HepG2 (cell line): ENCODE results near the gene PPP2R5D. TPM values are rescaled to one million over a fixed set of nuclear protein-coding genes. Genes with fewer than 3 reads are reported as not detected.

Experiments
- AGO2 ChIP-seq: fragments of 200-400 bp; formaldehyde crosslinking; optimal IDR thresholded peaks from 2 replicates; pipeline ENCODE3; 2017; ENCODE audit warnings: mild to moderate bottlenecking, low read depth, low read length, moderate library complexity
- DMAP1 ChIP-seq: IDR thresholded peaks from 2 replicates; pipeline ENCODE4 v1.6.1; 2016
- GABPB1 ChIP-seq: IDR thresholded peaks from 2 replicates; pipeline ENCODE4 v1.6.1; 2016; ENCODE audit warnings: mild to moderate bottlenecking, missing genetic modification reagents, moderate library complexity, missing compliant biosample characterization
- GTF3A ChIP-seq: sonication (generic); formaldehyde crosslinking; conservative IDR thresholded peaks from 2 replicates; pipeline ENCODE4 v1.4.0; 2020; ENCODE audit warnings: mild to moderate bottlenecking, missing genetic modification reagents
- HDAC2 ChIP-seq: sonication (generic); formaldehyde crosslinking; IDR thresholded peaks from 2 replicates; pipeline ENCODE4 v1.4.0; 2020; ENCODE audit warnings: missing genetic modification reagents
- HNF4A ChIP-seq: sonication (generic); formaldehyde crosslinking; IDR thresholded peaks from 2 replicates; pipeline ENCODE4 v1.4.0; 2020; ENCODE audit warnings: missing genetic modification reagents
- IKZF1 ChIP-seq: fragments of 450-650 bp; IDR thresholded peaks from 2 replicates; pipeline ENCODE4 v1.7.1; 2016
- MAFF ChIP-seq: IDR thresholded peaks from 2 replicates; pipeline ENCODE4 v1.6.1; 2011; ENCODE audit warnings: low read depth, low read length, improper control_type of control experiment
- MED8 ChIP-seq: sonication (generic); formaldehyde crosslinking; IDR thresholded peaks from 2 replicates; pipeline ENCODE4 v1.8.1; 2023; ENCODE audit warnings: mild to moderate bottlenecking, missing genetic modification reagents; ENCODE audit not compliant: insufficient replicate concordance
- MTA1 ChIP-seq: sonication (generic); formaldehyde crosslinking; IDR thresholded peaks from 2 replicates; pipeline ENCODE4 v1.4.0; 2020; ENCODE audit warnings: missing genetic modification reagents, mild to moderate bottlenecking, borderline replicate concordance
- NFYB ChIP-seq: sonication (generic); formaldehyde crosslinking; IDR thresholded peaks from 2 replicates; pipeline ENCODE4 v1.4.0; 2020; ENCODE audit warnings: missing genetic modification reagents
- SAP130 ChIP-seq: IDR thresholded peaks from 2 replicates; pipeline ENCODE4 v1.6.1; 2016; ENCODE audit warnings: low read depth
- SIX1 ChIP-seq: sonication (generic); formaldehyde crosslinking; IDR thresholded peaks from 2 replicates; pipeline ENCODE4 v1.4.0; 2020; ENCODE audit warnings: missing genetic modification reagents, borderline replicate concordance
- TEAD3 ChIP-seq: optimal IDR thresholded peaks from 2 replicates; pipeline ENCODE3; 2016; ENCODE audit warnings: borderline replicate concordance
- ZFX ChIP-seq: sonication (generic); formaldehyde crosslinking; IDR thresholded peaks from 2 replicates; pipeline ENCODE4 v1.4.0; 2020; ENCODE audit warnings: mild to moderate bottlenecking, low read depth, missing genetic modification reagents, moderate library complexity
- ZZZ3 ChIP-seq: sonication (generic); formaldehyde crosslinking; IDR thresholded peaks from 2 replicates; pipeline ENCODE4 v1.4.0; 2020; ENCODE audit warnings: missing genetic modification reagents, mild to moderate bottlenecking, borderline replicate concordance
- polyA plus RNA-seq, 8 experiments: library from polyadenylated mRNA; depleted of rRNA in 3 of 8; stranded (reverse) in 7 of 8; unstranded in 1 of 8; fragments of >200 nt; fragmentation: Illumina TruSeq in 4 of 8; extraction: Trizol in 4 of 8; gene quantifications; 2 replicates each; pipeline versions ENCODE4 v1.2.1 to v1.2.3, GENCODE V29; 2011 to 2016; ENCODE audit warnings: low read depth in 4 of 8, missing spikeins in 1 of 8, mixed read lengths in 1 of 8; ENCODE audit not compliant: insufficient read depth in 1 of 8
- total RNA-seq, 5 experiments: library from RNA; depleted of rRNA; stranded (reverse); fragments of >200 nt; fragmentation: Illumina TruSeq; extraction: Trizol; gene quantifications; 2 replicates each; pipeline ENCODE4 v1.2.3, GENCODE V29; 2016; ENCODE audit warnings: low read depth in 1 of 5
- TF ChIP-seq, protein P1 (sequence below): sonication (generic); formaldehyde crosslinking; conservative IDR thresholded peaks from 2 replicates; pipeline ENCODE4 v1.4.0; 2020; ENCODE audit warnings: mild to moderate bottlenecking, missing genetic modification reagents, moderate library complexity
- TF ChIP-seq, protein P2 (sequence below): sonication (generic); formaldehyde crosslinking; IDR thresholded peaks from 2 replicates; pipeline ENCODE4 v1.5.0; 2020; ENCODE audit warnings: mild to moderate bottlenecking, missing genetic modification reagents, borderline replicate concordance
- TF ChIP-seq, protein P3 (sequence below): sonication (generic); formaldehyde crosslinking; IDR thresholded peaks from 2 replicates; pipeline ENCODE4 v1.4.0; 2020; ENCODE audit warnings: missing genetic modification reagents
- TF ChIP-seq, protein P4 (sequence below): sonication (generic); formaldehyde crosslinking; IDR thresholded peaks from 2 replicates; pipeline ENCODE4 v1.8.1; 2023; ENCODE audit warnings: mild to moderate bottlenecking, inconsistent platforms, moderate library complexity, missing genetic modification reagents, borderline replicate concordance

PPP2R5D gene
- total and polyA plus RNA-seq, 2 of the 13 experiments (the other 11 are each of a cell fraction or from before 2014, with no cell fraction given) = 53.7 to 60.4 TPM

DNA sequence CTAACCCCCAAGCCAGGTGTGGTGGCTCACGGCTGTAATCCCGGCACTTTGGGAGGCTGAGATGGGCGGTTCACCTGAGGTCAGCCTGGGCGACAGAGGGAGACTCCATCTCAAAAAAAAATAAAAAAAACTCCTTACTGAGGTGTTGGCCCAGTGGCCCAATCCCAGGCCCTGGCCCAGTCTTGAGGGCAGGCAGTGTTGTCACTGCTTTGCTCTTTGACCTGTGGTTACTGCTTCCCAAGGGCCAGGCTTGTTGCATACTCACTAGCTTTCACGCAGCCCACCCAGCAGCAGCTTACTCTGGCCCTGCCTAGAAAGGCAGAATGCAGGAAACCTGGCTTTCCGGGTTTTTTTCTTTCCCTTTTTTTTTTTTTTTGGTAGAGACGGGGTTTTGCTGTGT is 41.9 kb upstream of the PPP2R5D start (continued):
- TF ChIP-seq, protein P1, sequence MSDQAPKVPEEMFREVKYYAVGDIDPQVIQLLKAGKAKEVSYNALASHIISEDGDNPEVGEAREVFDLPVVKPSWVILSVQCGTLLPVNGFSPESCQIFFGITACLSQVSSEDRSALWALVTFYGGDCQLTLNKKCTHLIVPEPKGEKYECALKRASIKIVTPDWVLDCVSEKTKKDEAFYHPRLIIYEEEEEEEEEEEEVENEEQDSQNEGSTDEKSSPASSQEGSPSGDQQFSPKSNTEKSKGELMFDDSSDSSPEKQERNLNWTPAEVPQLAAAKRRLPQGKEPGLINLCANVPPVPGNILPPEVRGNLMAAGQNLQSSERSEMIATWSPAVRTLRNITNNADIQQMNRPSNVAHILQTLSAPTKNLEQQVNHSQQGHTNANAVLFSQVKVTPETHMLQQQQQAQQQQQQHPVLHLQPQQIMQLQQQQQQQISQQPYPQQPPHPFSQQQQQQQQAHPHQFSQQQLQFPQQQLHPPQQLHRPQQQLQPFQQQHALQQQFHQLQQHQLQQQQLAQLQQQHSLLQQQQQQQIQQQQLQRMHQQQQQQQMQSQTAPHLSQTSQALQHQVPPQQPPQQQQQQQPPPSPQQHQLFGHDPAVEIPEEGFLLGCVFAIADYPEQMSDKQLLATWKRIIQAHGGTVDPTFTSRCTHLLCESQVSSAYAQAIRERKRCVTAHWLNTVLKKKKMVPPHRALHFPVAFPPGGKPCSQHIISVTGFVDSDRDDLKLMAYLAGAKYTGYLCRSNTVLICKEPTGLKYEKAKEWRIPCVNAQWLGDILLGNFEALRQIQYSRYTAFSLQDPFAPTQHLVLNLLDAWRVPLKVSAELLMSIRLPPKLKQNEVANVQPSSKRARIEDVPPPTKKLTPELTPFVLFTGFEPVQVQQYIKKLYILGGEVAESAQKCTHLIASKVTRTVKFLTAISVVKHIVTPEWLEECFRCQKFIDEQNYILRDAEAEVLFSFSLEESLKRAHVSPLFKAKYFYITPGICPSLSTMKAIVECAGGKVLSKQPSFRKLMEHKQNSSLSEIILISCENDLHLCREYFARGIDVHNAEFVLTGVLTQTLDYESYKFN (CRISPR knock-in tag) = peak; percentile 57
- TF ChIP-seq GTF3A (CRISPR knock-in tag) (no peak), TEAD3 (CRISPR knock-in tag) (peak; percentile 48), MTA1 (CRISPR knock-in tag) (peak; percentile 31; the same call in 1 of the 2 replicates), MED8 (CRISPR knock-in tag) (no peak), IKZF1 (no peak), HNF4A (CRISPR knock-in tag) (peak; percentile 85), GABPB1 (0 out of 2 replicates have a peak, but pooled peaks have one; percentile 20), SAP130 (peak; percentile 35; the same call in 1 of the 2 replicates), DMAP1 (CRISPR knock-in tag) (no peak), SIX1 (CRISPR knock-in tag) (no peak), AGO2 (peak; percentile 32), HDAC2 (CRISPR knock-in tag) (0 out of 2 replicates have a peak, but pooled peaks have one; percentile 16), NFYB (CRISPR knock-in tag) (0 out of 2 replicates have a peak, but pooled peaks have one; percentile 24), ZZZ3 (no peak), ZFX (CRISPR knock-in tag) (peak; percentile 69), MAFF (no peak)
- TF ChIP-seq, protein P2, sequence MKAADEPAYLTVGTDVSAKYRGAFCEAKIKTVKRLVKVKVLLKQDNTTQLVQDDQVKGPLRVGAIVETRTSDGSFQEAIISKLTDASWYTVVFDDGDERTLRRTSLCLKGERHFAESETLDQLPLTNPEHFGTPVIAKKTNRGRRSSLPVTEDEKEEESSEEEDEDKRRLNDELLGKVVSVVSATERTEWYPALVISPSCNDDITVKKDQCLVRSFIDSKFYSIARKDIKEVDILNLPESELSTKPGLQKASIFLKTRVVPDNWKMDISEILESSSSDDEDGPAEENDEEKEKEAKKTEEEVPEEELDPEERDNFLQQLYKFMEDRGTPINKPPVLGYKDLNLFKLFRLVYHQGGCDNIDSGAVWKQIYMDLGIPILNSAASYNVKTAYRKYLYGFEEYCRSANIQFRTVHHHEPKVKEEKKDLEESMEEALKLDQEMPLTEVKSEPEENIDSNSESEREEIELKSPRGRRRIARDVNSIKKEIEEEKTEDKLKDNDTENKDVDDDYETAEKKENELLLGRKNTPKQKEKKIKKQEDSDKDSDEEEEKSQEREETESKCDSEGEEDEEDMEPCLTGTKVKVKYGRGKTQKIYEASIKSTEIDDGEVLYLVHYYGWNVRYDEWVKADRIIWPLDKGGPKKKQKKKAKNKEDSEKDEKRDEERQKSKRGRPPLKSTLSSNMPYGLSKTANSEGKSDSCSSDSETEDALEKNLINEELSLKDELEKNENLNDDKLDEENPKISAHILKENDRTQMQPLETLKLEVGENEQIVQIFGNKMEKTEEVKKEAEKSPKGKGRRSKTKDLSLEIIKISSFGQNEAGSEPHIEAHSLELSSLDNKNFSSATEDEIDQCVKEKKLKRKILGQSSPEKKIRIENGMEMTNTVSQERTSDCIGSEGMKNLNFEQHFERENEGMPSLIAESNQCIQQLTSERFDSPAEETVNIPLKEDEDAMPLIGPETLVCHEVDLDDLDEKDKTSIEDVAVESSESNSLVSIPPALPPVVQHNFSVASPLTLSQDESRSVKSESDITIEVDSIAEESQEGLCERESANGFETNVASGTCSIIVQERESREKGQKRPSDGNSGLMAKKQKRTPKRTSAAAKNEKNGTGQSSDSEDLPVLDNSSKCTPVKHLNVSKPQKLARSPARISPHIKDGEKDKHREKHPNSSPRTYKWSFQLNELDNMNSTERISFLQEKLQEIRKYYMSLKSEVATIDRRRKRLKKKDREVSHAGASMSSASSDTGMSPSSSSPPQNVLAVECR (CRISPR knock-in tag) = peak; percentile 36; the same call in 1 of the 2 replicates
- TF ChIP-seq, protein P3, sequence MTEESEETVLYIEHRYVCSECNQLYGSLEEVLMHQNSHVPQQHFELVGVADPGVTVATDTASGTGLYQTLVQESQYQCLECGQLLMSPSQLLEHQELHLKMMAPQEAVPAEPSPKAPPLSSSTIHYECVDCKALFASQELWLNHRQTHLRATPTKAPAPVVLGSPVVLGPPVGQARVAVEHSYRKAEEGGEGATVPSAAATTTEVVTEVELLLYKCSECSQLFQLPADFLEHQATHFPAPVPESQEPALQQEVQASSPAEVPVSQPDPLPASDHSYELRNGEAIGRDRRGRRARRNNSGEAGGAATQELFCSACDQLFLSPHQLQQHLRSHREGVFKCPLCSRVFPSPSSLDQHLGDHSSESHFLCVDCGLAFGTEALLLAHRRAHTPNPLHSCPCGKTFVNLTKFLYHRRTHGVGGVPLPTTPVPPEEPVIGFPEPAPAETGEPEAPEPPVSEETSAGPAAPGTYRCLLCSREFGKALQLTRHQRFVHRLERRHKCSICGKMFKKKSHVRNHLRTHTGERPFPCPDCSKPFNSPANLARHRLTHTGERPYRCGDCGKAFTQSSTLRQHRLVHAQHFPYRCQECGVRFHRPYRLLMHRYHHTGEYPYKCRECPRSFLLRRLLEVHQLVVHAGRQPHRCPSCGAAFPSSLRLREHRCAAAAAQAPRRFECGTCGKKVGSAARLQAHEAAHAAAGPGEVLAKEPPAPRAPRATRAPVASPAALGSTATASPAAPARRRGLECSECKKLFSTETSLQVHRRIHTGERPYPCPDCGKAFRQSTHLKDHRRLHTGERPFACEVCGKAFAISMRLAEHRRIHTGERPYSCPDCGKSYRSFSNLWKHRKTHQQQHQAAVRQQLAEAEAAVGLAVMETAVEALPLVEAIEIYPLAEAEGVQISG (CRISPR knock-in tag) = peak; percentile 42; the same call in 1 of the 2 replicates
- TF ChIP-seq, protein P4, sequence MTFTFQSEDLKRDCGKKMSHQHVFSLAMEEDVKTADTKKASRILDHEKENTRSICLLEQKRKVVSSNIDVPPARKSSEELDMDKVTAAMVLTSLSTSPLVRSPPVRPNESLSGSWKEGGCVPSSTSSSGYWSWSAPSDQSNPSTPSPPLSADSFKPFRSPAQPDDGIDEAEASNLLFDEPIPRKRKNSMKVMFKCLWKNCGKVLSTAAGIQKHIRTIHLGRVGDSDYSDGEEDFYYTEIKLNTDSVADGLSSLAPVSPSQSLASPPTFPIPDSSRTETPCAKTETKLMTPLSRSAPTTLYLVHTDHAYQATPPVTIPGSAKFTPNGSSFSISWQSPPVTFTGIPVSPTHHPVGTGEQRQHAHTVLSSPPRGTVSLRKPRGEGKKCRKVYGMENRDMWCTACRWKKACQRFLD = no peak
